COLO668 (cell line): ENCODE results near the gene NOTCH1.
"Not testable (repeated sequence)": the region's sequence is repeated elsewhere in the genome, so short reads cannot be mapped to it uniquely, and the experiment has no call there.

Source experiments
- DNase-seq: peaks from one replicate; lab custom pipeline; 2025; ENCODE audit not compliant: unreplicated experiment; lab: John Stamatoyannopoulos, UW

NOTCH1 gene

DNA sequence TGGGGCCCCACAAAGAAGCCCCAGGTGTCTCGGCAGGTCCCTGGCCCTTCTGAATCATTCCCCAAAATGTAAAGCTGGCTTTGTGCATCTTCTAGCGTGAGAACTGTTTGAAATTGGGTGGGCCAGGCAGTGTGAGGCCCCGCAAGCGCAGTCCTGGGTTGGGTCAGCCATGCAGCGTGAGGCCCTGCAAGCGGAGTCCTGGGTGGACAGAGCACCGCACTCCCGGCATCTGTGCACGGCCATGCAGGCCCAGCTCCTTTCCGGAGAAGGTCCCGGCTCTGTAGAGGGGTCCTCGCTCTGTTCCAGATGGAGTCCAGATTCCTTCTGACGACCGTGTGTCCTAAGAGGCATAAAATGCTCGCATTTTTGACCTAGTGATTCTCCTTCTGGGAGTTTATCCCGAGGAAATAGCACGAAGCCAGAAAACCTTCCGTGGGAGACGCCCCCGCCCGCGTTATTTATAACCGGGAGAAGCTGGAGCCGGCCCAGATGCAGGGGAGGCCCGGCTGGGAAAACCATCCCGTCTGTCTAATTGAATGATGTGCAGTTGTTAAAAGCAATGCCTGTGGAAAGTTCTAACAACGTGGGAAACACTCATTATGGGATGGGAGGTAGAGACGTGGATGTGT, 19.4 kb upstream of the NOTCH1 start:
- no peak for DNase-seq

DNA sequence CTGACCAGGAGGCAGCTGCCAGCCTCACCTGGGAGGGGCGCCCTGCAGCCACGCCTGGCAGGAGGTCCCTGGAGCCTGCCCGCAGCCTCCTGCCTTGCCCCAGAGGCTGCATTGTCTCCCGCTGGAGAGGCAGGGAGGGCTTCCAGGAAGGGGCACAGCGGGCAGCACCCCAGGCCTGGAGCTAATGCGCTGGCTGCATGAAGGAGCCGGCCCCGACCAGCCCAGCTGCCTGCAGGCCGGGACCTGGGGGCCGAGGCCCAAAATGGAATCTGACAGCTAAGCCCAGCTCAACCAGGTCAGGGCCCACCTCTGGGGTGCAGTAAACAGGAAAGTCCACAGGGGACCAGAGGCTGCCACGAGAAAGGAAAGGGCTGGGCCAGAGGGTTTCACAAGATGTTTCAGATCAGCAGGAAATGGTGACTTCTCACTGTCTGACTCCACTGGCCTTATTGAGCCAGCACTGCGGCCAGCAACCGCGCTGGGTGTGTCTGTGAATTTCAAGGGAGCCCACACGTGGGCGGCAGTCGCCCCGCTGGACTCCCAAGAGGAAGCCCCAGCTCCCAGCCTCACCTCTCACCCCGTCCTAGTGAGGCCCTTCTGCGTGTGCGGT, 18.6 kb upstream of the NOTCH1 start:
- no peak for DNase-seq

DNA sequence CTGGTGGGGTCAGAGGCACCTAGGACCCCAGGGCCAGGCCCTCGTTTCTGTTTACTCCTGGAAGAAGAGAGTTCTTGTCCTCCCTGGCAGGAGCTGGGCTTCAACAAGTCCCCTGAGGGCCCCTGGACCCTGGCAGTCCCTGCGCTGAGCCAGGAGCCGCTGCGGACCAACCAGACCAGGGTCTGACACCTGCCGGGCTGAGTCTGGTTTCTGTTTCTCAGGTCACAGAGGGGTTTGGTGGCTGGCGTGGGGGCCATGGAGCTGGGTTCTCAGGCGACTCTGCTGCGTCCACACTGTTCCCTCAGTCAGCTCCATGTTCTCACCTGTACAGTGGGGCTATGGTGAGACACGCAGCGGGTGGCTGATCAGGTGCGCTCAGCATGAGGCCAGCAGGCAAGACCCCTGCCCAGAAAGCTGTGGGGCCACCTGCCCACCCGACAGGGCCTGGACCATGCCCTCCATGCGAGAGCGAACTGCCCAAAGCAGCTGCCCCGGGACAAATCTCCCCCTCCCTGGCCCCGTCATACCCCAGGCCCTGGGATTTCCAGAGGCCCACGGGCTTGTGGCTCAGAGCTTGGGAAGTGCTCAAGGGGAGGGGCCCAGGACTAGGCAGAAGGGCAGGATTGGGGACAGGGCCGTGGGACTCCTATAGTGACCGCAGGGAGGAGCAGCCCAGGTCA, 17.9 kb upstream of the NOTCH1 start:
- no peak for DNase-seq

DNA sequence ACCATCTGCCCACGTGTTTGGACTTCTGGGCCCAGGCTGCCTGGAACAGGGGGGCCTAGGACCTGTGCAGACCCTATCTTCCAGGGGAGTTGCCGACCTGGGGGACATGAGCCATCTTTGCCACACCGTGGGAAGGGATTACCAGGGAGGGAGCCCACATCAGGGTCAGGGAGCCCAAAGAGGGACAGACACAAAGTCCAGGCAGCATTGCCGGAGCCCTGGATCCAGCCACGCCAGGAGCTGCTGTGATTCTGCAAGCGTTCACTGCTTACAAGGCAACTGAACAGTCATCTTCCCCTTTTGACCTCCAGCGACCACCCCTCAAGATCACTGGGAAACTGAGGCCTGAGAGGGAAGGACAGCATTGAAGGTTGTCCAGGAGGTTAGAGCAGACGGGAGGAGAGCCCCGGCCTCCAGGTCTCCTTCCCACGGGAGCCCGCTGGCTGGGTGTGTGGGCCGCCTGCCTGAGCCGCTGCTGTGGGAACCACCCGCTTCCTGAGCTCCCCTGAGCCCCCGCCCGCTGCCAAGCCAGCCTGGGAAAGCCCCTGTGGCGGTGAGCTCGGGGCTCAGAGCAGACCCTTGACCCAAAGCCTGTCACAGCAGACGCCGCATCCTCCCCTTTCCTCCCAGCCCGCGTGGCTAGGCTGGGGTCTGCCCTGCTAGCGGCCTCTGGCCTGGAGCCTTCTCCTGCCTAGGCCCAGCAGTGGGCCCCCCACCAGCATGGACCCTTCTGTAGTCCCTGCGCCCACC, 17.1 kb upstream of the NOTCH1 start:
- no peak for DNase-seq

- no peak for DNase-seq
Observed at GRCh38 chr9:136561779-136562178, 15.9 kb upstream of the NOTCH1 start.

DNA sequence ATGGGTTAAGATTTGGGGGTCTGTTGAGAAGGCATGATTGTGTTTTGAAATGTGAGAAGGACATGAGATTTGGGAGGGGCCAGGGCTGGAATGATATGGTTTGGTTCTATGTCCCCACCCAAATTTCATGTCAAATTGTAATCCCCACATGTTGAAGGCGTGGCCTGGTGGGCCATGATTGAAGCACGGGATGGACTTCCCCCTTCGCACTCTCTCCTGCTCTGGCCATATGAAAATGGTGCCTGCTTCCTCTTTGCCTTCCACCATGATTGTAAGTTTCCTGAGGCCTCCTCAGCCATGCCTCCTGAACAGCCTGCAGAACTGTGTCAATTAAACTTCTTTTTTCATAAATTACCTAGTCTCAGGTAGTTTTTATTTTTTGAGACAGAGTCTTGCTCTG, 14.7 kb upstream of the NOTCH1 start:
- DNase-seq = no peak

DNA sequence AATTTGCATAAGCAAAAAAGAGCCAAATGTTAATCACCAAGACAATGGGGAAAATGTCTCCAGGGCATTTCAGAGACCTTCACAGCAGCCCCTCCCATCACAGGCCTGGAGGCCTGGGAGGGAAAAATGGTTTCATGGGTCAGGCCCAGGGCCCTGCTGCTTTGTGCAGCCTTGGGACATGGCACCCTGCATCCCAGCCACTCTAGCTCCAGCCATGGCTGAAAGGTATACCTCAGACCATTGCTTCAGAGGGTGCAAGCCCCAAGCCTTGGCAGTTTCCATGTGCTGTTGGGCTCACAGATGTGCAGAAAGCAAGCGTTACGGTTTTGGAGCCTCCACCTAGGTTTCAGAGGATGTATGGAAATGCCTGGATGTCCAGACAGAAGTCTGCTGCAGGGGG, 13.5 kb upstream of the NOTCH1 start:
- DNase-seq = not testable (repeated sequence)

DNA sequence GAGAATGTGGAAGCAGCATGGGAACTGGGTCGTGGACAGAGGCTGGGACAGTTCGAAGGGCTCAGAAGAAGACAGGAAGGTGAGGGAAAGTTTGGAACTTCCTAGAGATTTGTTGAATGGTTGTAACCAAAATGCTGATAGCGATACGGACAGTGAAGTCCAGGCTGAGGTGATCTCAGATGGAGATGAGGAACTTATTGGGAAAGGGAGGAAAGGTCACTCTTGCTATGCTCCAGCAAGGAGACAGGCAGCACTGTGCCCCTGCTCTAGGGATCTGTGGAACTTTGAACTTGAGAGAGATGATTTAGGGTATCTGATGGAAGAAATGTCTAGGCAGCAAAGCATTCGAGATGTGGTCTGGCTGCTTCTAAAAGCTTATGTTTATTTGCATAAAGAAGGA, 13.0 kb upstream of the NOTCH1 start:
- DNase-seq = not testable (repeated sequence)

DNA sequence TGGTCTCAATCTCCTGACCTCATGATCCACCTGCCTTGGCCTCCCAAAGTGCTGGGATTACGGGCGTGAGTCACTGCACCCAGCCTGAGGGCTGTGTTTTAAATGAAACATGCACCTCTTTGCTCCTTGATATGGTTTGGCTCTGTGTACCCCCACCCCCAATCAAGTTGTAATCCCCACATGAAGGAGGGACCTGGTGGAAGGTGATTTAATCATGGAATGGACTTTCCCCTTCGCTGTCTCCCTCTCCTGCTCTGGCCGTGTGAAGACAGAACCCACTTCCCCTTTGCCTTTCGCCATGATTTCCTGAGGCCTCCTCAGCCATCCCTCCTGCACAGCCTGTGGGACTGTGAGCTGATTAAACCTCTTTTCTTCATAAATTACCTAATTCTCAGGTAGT, 12.5 kb upstream of the NOTCH1 start:
- no peak for DNase-seq

- DNase-seq = no peak
Observed at GRCh38 chr9:136557036-136557435, 11.2 kb upstream of the NOTCH1 start.

GRCh38 chr9:136556166-136556565, 10.3 kb upstream of the NOTCH1 start:
- no peak for DNase-seq

DNA sequence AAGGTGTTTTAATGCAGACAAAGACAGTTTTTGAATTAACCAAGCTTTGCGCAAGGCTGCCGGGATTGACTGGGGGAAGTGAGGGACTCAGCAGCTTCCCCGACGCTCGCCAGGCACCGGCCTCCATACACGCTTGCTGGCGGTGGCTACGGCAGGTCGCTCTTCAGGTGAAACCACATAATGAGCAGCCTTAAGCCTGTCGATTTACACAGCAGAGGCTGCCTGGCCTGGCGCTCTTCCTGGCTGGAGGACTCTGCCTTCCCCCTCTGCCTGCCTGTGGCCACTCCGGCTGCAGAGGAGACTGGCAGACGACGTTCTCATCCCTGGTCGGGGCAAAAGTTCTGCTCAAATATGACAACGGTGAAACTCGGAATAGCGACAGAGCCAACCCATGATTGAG, 9.0 kb upstream of the NOTCH1 start:
- peak; percentile 29 for DNase-seq

DNA sequence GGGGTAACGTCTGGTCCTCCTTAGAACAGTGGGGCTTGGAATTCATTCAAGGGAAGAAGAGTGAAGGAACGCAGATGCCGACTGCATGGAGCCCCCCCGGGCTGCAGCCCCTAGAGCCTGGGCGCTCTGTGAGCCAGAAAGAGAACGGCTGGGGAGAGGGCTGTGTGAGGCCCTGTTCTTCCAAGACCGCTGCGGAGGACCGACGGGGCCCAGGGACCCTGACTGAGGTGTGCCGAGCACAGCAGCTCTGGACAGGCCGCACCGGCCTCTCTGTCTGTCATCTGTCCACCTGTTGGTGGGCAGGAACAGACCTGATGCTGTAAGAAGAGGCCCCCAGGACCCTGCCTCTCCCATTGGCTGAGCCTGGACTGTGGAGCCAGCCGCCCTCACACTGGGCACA, 7.7 kb upstream of the NOTCH1 start:
- no peak for DNase-seq

- no peak for DNase-seq
Observed at GRCh38 chr9:136552117-136552703, 6.4 kb upstream of the NOTCH1 start.

DNA sequence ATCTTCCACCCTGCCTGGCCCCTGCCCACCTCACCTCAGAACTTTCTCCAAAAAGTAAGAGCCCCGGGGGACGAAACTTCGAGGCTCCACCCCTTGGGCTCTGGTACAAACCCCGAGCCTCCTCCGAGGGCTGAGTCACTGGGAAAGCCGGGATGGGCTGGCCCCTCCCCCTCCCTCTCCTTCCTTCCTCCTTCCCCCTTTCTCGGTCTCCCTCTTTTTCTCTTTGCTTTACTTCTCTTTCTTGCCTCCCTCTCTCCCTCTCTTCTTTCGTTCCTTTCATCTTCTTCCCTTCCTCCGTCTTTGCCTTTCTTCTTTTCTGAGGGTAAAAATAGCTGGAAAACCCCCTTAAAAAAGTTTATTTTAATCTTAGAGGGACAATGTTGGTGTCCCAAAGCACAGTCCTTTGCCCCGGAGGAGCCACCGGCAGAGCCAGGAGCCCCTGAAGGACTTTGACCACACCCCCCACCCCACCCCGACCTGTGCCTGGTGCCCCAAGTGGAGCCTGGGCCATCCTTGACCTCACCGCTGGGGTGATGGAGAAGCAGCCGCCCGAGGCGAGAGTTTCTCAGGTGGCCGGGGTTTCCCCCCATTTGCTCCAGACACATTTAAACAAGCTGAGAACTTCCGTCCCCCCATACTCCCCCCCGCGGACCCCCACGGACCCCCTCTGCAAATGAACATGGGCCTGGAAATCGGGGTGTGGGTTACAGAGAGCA, 5.7 kb upstream of the NOTCH1 start:
- DNase-seq = no peak

GRCh38 chr9:136550439-136551289, 4.8 kb upstream of the NOTCH1 start:
- peak; percentile 57 for DNase-seq

GRCh38 chr9:136549010-136549980, 3.4 kb upstream of the NOTCH1 start:
- no peak for DNase-seq

- no peak for DNase-seq
Observed at GRCh38 chr9:136547508-136548215, 1.8 kb upstream of the NOTCH1 start.
